HFFc6 (cell line): ENCODE data around the gene FSHB. TPM values are rescaled to one million over a fixed set of nuclear protein-coding genes. Genes with fewer than 3 reads are reported as not detected.

Experiments used
- DNase-seq: peaks from one replicate; pipeline ENCODE4 v3.0.0-alpha.2; 2018
- H3K27ac Mint-ChIP-seq: 2 replicates; pipeline ENCODE4 v1.8.0; 2020; ENCODE audit warnings: mild to moderate bottlenecking, mixed read lengths
- H3K27me3 Mint-ChIP-seq: 2 replicates; pipeline ENCODE4 v1.8.0; 2021; ENCODE audit warnings: mild to moderate bottlenecking, moderate library complexity, mixed read lengths; ENCODE audit not compliant: insufficient read depth
- H3K36me3 Mint-ChIP-seq: 2 replicates; pipeline ENCODE4 v1.8.0; 2021; ENCODE audit warnings: low read depth, mixed read lengths
- H3K4me1 Mint-ChIP-seq: 2 replicates; pipeline ENCODE4 v1.8.0; 2020; ENCODE audit warnings: low read depth, mixed read lengths
- H3K4me3 Mint-ChIP-seq: 2 replicates; pipeline ENCODE4 v1.8.0; 2020; ENCODE audit warnings: mild to moderate bottlenecking, moderate library complexity, mixed read lengths
- H3K9me3 Mint-ChIP-seq: 2 replicates; pipeline ENCODE4 v1.8.0; 2020; ENCODE audit warnings: mild to moderate bottlenecking, mixed read lengths
- CTCF ChIP-seq: fragments of 200-600 bp; sonication (generic); IDR thresholded peaks from 2 replicates; pipeline ENCODE4 v1.5.0; 2021; ENCODE audit warnings: antibody characterized with exemption, mild to moderate bottlenecking
- total RNA-seq, 6 experiments: library from RNA; stranded (reverse); fragmentation: NEBNext Ultra II Directional; extraction: Animal tissue kit (Norgen Biotek cat#: 25700); gene quantifications; 2 replicates in 1 of 6; 3 replicates in 5 of 6; pipeline ENCODE4 v1.2.3, GENCODE V29; 2021

FSHB gene
- total RNA-seq, 6 experiments from 2014 or later = not detected

- TF ChIP-seq CTCF = no peak
- no peak for DNase-seq
- Mint-ChIP-seq H3K27me3 (peaks cover 1% of the 10 kb centered on the region; the same call in 1 of the 2 replicates), H3K36me3 (no peaks in the 10 kb centered on the region), H3K9me3 (peaks cover 4% of the 10 kb centered on the region), H3K27ac (no peak overlapping the region), H3K4me3 (no peak overlapping the region), H3K4me1 (no peaks in the 10 kb centered on the region)
Measured at GRCh38 chr11:30282289-30282631, 51.4 kb downstream of the FSHB start.

Other genes starting within 250 kb of the FSHB start
- not detected for gene KCNA4, start 214.0 kb upstream of the FSHB start, total RNA-seq
- gene ARL14EP, start 92.1 kb downstream of the FSHB start, total RNA-seq = 10 to 100 TPM; 16.5 to 23.6 (median 20.6) TPM